HG02759 (cell line): ENCODE data around the gene IQSEC3.
"Not testable (repeated sequence)": the region's sequence is repeated elsewhere in the genome, so short reads cannot be mapped to it uniquely, and the experiment has no call there.

Source experiments
- ATAC-seq: cut with Tn5 transposase; IDR thresholded peaks from one replicate; pipeline ENCODE4 v1.9.1; 2021; ENCODE audit warnings: mild to moderate bottlenecking, moderate library complexity; ENCODE audit not compliant: unreplicated experiment

The IQSEC3 gene

GRCh38 chr12:66428-66781 lies at the start of gene IQSEC3:
Gene IQSEC3, plus strand, starts transcription at chr12:66767. Its CDS starts 116 bp downstream, at chr12:66883.
- ATAC-seq: not testable (repeated sequence)

GRCh38 chr12:17370-18340 lies 48.9 kb upstream of the IQSEC3 start:
- ATAC-seq: not testable (repeated sequence)

GRCh38 chr12:18821-19567 lies 47.6 kb upstream of the IQSEC3 start:
- ATAC-seq: not testable (repeated sequence)

GRCh38 chr12:19906-20305 lies 46.7 kb upstream of the IQSEC3 start:
- not testable (repeated sequence) for ATAC-seq

- ATAC-seq: no peak
Measured at GRCh38 chr12:20757-21156, 45.8 kb upstream of the IQSEC3 start.

- peak; percentile 81 for ATAC-seq
Measured at GRCh38 chr12:21301-22189, 45.0 kb upstream of the IQSEC3 start.

GRCh38 chr12:22190-22529 lies 44.4 kb upstream of the IQSEC3 start:
- ATAC-seq: no peak

- no peak for ATAC-seq
Measured at GRCh38 chr12:22530-23201, 43.9 kb upstream of the IQSEC3 start.

- ATAC-seq: not testable (repeated sequence)
Measured at GRCh38 chr12:27904-28303, 38.7 kb upstream of the IQSEC3 start.

- not testable (repeated sequence) for ATAC-seq
Measured at GRCh38 chr12:38775-39174, 27.8 kb upstream of the IQSEC3 start.

- not testable (repeated sequence) for ATAC-seq
Measured at GRCh38 chr12:39555-40265, 26.9 kb upstream of the IQSEC3 start.

- ATAC-seq: not testable (repeated sequence)
Measured at GRCh38 chr12:44352-44751, 22.2 kb upstream of the IQSEC3 start.

GRCh38 chr12:45235-45990 lies 21.2 kb upstream of the IQSEC3 start:
- not testable (repeated sequence) for ATAC-seq

GRCh38 chr12:45991-46358 lies 20.6 kb upstream of the IQSEC3 start:
- not testable (repeated sequence) for ATAC-seq

GRCh38 chr12:46542-46941 lies 20.0 kb upstream of the IQSEC3 start:
- ATAC-seq: not testable (repeated sequence)

GRCh38 chr12:47699-48226 lies 18.8 kb upstream of the IQSEC3 start:
- ATAC-seq: not testable (repeated sequence)

- not testable (repeated sequence) for ATAC-seq
Measured at GRCh38 chr12:49149-49548, 17.4 kb upstream of the IQSEC3 start.

- not testable (repeated sequence) for ATAC-seq
Measured at GRCh38 chr12:51087-51486, 15.5 kb upstream of the IQSEC3 start.

- not testable (repeated sequence) for ATAC-seq
Measured at GRCh38 chr12:51962-52361, 14.6 kb upstream of the IQSEC3 start.
